SH-SY5Y (cell line): Measurements from ENCODE around the gene PPP1R3D.

ENCODE experiments used
- GATA2 ChIP-seq: IDR thresholded peaks from 2 replicates; pipeline ENCODE4 v1.6.1; 2011; ENCODE audit warnings: mild to moderate bottlenecking, low read depth, low read length
- GATA3 ChIP-seq: IDR thresholded peaks from 2 replicates; pipeline ENCODE4 v1.6.1; 2011; ENCODE audit warnings: low read depth, mild to moderate bottlenecking, low read length, moderate library complexity

DNA sequence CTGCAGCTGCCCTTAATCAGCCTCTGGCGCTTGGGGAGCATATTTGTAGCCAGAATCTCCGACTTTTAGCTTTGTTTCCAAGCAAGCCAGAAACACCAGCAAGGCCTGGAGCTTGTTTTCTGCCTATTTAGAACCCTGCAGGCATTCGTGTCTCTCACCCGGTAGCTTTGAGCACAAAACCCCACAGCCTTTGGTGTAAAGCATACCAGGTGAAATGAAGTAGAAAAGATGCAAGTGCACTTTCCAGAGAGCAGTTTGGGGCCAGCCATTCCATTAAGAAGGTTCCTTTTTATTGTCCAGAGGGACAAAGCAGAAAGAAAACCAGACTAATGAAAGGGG, 820 bp upstream of the PPP1R3D start:
- no peak for TF ChIP-seq GATA2
- no peak for TF ChIP-seq GATA3
